HG02970 (cell line): ENCODE results near the gene MYL6.
"Not testable (repeated sequence)": the region's sequence is repeated elsewhere in the genome, so short reads cannot be mapped to it uniquely, and the experiment has no call there.

Experiments used
- ATAC-seq: cut with Tn5 transposase; IDR thresholded peaks from one replicate; pipeline ENCODE4 v1.9.1; 2021; ENCODE audit warnings: mild to moderate bottlenecking, moderate library complexity, moderate number of reproducible peaks; ENCODE audit not compliant: unreplicated experiment, low FRiP score

The MYL6 gene

DNA sequence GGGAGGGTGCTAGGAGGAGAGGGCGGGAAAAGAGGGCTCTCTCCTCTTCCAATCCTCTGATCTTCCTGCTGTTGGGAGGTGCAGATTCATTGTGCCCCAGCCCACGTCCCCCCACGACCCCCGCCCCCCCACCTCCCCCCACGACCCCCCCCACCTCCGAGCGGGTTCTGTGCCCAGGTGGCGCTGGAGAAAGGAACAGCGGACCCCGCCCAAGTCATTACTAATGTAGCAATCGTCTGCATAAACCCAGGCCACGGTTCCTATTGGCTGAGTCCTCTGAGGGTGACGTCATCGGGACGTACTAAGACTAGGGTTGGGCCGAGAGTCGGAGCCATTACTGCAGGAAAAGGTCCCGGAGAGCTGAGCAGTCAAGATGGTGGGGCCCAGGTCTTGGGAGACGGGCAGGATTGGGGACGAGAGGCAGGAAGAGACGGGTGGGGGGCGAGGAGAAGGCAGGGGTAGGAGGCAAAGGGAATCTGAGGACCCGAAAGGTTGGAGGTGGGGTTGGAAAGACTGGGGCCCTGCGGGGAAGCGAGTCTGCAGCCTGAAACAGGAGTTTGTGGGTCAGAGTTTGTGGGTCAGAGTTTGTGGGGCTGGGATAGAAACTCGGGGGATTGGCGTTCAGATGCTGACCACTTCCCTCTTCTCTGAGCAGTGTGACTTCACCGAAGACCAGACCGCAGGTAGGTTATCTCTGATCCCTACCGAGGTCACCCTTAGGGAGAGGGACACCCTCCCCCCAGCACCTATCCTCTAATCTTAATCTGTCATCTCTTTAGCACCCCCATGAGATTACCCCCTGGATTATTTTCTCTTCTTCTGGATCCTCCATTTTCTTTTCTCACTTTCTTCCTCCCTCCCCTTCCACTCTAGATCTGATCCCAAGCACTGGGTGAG lies at the start of gene MYL6:
Gene MYL6, plus strand, starts transcription at position 331 of the 897 bp plus-strand sequence. Its CDS starts 43 bp downstream, at position 374.
- peak; percentile 77 for ATAC-seq

DNA sequence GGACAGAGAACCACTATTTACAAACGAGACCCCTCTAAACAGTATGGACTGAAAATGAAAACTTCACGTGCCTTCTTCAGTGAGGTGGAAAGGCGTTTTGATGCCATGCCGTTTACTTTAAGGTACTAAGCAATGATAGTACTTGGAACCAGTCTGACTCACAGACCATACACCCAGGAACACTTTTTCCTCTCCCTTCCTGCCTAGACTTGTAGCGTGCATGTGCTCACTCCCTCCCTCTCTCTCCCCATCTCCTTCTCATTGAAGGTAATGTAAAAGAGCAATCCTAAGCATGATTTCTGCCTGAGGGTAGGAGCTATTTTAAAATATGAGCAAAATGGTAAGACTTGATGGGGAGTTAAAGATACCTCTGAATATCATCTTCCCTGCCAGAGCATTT lies 47.6 kb upstream of the MYL6 start:
- ATAC-seq: no peak

DNA sequence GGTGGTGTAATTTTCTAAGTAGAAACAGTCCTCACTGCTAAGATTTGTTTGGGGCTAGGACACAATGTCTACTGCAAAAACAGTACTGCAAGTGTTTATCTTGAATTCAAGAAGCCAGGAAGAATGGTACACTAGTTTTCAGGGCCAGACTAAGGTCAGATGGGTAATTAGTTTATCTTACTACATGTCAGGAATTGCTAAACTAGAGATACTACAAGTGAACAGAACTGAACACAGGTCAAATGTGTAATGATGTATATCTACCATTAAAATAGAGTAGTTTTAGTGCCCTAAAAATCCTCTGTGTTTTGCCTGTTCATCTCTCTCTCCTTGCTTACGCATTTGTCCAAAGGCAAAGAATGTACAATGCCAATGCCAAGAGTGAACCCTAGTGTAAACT lies 44.1 kb upstream of the MYL6 start:
- ATAC-seq: no peak

DNA sequence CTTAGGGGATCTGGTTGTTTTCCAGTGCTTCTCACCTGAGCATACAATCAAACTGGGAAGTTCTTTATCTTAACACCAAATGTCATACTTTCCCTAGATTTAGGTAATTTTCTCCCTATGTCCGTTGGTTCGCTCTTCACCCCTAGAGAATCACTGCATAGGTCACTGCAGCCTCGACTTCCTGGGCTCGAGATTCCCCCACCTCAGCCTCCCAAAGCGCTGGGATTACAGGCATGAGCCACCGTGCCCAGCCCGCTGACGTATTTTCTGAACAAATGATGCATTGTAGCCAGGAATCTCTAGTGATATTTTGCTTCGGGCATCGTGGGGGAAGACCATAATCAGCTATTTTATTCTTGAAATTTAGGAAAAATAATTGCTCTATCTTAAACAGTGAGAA lies 42.8 kb upstream of the MYL6 start:
- ATAC-seq: no peak

DNA sequence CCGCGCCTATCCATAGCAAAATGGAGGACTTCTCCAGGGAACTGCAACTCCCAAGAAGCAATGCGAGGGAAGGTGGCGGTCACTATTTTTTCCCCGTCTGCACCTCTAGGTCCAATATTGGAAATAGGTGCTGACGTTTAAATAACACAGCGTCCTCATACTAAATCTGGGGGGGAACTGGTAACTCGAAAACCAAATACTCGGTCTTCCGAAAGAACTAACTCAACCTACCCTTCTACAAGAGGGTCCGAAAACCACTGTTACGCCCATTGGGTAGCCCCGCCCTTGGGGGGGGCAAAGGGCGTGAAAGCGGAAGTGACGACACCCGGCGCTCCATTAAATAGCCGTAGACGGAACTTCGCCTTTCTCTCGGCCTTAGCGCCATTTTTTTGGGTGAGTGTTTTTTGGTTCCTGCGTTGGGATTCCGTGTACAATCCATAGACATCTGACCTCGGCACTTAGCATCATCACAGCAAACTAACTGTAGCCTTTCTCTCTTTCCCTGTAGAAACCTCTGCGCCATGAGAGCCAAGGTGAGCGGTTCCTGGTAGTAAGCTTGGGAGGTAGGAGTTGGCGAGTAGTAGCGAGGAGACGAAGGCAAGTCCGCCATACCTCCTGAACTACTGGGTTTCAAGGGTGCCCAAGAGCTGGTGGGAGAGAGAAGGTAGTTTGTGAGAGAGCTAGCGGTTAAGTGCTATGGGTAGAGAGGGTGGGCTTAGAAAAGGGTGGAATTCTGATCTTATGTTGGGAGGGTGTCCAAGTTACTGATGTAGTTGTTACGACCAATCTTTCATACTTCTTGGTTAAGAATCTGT lies 41.7 kb upstream of the MYL6 start, which contains the start of gene RPL41:
Gene RPL41, plus strand, starts transcription at position 367 of the 815 bp plus-strand sequence.
- ATAC-seq: peak; percentile 39

DNA sequence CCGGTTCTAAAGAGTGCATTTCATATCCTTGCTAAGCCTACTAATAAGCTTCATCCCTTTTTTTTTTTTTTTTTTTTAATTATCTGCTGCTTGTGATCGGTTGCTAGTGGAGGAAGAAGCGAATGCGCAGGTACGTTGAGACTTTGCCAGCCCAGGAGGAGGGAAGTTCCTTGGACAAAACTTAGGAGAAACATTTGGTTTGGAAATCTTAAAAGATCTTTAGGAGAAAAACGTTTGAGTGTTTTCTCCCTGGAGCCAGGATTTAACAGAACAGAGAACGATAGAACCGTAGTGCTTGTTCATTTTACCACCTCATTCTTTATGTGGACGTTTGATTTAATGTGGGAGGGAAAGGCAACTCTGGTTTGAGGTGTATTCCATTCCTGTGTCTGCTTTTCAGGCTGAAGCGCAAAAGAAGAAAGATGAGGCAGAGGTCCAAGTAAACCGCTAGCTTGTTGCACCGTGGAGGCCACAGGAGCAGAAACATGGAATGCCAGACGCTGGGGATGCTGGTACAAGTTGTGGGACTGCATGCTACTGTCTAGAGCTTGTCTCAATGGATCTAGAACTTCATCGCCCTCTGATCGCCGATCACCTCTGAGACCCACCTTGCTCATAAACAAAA lies 41.0 kb upstream of the MYL6 start:
- ATAC-seq: not testable (repeated sequence)

DNA sequence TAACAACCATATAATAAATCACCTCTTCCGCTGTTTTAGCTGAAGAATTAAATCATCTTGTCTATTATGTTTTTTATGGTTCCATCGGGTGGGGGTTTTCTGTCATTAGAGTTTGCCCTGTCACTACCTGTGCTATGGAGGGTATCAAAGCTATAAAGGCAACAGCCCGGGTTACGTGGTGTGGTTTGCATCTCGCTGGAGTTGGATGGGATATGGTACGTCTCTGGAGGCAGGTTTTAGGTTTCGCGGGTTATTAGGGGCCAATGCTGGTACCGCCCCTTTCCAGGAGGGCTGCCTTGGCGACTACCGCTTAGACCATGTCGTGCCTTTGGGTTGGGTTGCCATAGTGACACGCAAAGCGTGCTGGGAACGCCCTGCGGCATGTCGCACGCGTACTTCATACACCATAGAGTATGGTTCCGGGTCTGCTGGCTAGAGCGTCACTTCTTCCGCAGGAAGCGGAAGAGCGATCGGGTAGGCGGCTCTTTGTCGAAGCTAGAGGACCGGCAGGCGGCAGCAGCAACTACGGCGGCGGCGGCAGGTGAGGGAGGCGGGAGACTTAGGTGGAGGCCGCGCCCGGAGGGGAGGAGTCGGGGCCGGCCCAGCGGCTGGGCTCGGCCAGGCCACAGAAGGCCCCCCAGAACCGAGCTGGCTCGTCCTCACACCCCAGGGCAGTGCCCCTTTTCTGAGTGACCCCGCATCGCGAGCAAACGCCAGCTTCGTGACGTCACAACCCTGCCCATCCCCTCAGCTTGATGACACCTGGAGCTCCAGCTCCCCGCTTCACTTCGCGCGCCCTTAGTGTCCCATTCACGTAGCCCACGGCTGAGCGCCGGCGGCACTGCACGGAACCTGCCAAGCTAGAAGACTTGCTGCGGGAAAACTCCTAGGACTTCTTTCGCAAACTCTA lies 40.1 kb upstream of the MYL6 start, which contains the start of gene ZC3H10:
Gene ZC3H10, plus strand, starts transcription at position 489 of the 910 bp plus-strand sequence. CDS start 2,297 bp downstream, outside the sequence.
- peak; percentile 75 for ATAC-seq

DNA sequence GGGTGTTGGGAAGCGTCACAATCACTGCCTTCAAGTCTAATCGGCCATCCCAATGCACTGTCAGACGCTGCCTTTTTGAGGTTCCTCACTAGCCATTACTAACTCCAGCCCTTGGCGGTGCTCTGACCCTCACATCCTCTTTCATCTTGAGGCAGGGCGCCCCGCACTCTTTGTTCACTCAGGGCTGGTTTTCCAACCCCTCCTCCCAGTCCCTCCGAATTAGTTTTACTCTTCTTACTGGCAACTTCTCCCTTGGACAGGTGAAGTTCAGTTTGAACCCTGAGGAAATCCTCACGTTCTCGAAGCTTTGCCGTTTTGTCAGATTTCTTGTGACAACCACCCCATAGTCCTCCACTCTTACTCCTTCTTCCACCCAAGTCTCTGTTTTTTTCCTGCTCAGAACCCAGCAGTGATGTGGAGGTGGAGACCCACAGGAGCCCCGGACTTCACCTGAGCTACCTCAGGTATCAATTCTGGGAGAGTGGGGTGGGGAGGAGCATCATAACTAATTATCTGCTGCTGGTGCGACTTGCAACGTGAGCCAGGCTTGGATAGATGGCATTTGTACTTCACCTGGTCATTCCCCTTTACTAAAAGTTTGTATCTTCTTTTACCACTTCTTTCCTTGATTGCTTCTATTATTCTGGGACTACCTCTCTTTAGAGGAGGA lies 39.3 kb upstream of the MYL6 start:
- peak; percentile 1 for ATAC-seq

DNA sequence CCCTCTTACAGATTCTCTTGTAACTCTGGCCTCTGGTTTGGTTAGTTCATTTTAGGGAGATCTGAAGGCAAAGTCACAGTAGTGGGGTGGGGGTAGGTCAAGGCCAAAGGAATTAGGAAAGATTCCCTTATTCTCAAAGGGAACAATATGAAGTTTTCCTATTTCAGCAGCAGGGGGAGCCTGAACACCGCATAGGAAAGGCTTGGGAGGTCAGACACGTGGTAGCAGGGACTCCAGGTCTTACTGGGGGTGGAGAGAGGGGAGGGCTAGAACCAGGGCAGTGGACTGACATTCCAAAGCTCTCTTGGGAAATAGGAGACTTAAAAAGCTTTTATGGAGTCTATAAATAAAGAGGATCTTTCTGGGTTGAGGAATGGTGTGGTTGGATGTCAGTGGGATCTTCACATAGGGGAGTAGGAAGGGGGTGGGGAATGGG lies 38.8 kb upstream of the MYL6 start:
- ATAC-seq: no peak

DNA sequence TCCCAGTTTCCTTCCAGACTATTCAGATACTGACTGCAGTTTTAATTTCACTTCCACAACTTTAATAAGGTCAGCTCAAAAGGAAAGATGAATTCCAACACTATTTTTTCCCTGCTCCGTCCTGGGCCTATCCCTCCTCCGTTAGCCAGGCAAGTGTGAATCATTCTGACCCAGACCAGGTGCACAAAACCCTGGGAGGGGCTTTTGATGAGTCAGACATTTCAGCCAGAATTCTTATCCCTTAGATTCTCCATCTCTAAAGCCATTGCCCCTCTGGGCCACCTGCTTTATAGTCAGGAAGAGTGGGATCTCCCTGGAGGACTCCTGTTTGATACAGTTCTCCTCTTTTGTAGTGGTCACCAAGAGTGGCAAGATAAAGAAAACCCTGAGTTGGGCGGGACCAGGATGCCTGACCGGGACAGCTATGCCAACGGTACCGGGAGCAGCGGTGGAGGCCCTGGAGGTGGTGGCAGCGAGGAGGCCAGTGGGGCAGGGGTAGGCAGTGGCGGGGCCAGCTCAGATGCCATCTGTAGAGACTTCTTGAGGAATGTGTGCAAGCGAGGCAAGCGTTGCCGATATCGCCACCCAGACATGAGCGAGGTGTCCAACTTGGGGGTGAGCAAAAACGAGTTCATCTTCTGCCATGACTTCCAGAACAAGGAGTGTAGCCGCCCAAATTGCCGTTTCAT lies 37.9 kb upstream of the MYL6 start:
- no peak for ATAC-seq

DNA sequence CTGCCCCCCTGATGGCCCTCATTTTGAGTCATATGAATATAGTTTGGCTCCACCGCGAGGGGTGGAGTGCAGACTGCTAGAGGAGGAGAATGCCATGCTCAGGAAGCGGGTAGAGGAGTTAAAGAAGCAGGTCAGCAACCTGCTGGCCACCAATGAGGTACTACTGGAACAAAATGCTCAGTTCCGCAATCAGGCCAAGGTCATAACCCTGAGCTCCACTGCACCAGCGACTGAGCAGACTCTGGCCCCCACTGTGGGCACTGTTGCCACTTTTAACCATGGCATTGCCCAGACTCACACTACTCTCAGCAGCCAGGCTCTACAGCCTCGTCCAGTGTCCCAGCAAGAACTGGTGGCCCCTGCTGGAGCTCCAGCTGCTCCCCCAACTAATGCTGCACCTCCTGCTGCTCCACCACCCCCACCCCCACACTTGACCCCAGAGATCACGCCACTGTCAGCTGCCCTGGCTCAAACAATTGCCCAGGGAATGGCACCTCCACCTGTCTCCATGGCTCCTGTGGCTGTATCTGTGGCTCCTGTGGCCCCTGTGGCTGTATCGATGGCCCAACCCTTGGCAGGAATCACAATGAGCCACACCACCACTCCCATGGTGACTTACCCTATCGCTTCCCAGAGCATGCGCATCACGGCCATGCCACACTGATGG lies 36.8 kb upstream of the MYL6 start:
- ATAC-seq: no peak

DNA sequence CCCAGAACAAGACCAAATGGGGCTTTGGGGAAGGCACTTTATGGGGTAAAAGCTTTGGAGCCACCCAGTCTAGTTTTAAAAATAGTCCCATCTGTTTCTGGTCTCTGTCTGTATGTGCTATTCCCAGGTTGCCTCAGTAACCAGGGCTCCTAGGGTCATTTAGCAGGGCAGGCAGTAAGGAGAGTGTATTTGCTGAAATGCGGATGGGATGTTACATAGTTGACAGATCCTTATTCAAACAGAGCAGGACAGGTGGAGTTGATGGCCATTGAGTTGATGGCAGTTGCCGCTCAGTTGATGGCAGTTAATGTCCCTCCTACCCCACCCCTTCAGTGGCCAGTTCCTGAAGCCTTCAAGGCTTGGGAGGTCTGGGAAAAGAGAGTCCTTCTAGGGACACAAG lies 35.5 kb upstream of the MYL6 start:
- no peak for ATAC-seq

DNA sequence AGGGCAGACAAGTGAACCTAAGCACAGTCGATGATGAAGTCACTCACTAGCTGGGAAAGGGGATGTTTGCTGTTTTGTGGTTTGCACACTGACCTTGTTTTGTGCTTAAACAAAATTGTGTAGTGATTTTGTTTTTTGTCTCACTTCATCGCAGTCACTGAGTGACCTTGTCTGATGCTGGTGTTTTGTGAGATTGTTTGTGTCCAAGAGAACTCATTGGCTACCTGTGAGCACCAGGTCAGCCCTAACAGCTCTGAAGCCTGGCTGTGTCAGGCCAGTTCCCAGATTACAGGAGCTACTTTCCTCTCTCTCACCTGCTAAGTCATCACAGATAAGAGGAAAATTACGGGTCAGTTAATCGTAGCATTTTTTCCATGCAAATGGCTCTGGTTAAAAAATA lies 34.0 kb upstream of the MYL6 start:
- ATAC-seq: no peak

DNA sequence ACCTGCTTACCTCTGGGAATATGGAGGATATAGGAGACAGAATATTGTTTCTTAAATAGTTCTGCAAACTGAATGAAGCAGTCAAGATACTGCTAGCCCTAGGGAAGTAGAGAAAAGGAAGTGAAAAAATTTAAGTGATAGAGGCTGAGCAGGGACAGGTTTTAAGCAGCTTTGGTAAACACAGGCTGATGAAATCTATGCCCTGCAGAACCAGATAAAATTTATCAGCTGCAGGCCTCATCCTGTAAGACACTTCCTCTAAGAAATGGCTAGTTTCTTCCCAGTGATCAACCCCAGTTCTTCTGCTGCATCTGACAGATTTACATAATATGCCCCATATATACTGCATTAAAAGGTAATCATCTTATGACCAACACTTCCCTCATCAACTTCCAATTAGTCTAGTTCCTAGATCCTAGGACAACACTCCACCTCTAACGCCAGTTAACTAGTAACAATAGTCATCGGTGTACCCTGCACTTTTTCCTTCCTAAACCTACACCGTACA lies 31.4 kb upstream of the MYL6 start:
- ATAC-seq: no peak

DNA sequence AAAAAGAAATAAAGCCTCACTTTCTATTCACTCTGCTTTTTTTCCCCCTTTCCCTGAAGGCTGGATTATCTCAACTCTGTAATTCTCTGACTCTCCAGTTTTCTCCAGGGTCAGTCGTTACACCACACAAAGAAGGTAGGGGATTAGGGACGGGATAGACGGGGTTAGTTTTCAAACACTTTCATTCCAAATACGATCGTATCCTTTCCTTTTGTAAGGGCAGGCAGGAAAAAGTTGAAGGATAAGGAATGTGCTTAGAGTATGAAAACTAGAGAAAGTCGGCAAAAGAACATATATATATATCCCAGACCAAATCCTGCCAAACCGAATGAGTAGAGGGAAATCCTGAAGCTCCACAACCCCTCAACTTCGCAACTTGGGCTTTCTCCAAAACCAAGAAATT lies 30.7 kb upstream of the MYL6 start:
- ATAC-seq: no peak

DNA sequence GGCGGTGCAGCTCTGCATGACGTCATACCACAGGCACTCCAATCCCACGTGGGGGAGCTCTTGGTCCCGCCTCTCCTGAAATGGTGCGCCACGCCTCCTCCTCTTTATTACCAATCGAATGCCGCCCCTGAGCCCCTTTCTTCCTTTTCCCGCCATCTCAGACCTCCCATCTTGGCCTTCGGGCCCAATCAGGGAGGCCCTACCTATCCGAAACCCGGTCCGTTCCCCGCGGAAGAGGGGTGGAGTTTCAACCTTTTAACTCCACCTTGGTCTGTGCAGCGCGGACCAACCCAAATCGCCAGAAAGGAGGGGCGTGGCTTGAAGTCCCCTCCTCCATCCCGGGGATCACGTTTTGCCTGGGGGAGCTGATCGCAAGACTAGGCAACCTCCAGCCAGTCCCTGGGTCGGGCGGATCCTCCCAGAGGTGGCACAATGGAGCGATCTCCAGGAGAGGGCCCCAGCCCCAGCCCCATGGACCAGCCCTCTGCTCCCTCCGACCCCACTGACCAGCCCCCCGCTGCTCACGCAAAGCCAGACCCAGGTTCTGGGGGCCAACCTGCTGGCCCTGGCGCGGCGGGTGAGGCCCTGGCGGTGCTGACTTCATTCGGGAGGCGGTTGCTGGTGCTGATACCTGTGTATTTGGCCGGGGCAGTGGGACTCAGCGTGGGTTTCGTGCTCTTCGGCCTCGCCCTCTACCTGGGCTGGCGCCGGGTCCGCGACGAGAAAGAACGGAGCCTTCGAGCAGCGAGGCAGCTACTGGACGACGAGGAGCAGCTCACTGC lies 30.1 kb upstream of the MYL6 start, which contains the start of gene ESYT1:
Gene ESYT1, plus strand, starts transcription at position 380 of the 782 bp plus-strand sequence. Its CDS starts 53 bp downstream, at position 433.
- ATAC-seq: peak; percentile 81

DNA sequence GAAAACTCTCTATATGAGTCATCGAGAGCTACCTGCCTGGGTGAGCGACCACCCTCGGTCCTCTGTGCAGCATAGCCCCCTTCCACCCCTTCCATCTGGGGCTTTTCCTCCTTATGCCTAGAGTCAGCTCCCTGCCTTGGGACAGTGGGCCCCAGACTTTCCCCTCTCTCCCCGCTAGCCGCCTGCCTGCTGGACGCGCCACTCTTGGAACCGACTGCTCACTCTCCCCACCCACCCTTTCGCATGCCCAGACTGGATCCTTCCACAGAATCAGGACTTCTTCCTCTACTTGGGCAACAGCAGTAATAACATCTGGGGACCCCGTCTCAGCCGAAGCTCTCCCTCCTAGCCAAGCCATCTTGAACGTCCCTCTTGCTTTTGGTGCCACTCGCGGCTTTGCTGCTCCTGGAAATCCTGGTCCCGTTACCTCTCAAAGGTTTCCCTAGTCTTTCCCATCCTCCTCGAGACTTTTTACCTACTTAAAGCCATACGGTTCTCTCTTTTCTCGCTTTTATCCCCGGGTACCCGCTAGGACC lies 29.4 kb upstream of the MYL6 start:
- no peak for ATAC-seq
